ENCODE measurements around the gene FGGY. TPM values are rescaled to one million over a fixed set of nuclear protein-coding genes. Genes with fewer than 3 reads are reported as not detected.
"Not testable (repeated sequence)": the region's sequence is repeated elsewhere in the genome, so short reads cannot be mapped to it uniquely, and the experiment has no call there.

The FGGY gene
- total RNA-seq, 1 donor from 2014 or later: 24.3 TPM

DNA sequence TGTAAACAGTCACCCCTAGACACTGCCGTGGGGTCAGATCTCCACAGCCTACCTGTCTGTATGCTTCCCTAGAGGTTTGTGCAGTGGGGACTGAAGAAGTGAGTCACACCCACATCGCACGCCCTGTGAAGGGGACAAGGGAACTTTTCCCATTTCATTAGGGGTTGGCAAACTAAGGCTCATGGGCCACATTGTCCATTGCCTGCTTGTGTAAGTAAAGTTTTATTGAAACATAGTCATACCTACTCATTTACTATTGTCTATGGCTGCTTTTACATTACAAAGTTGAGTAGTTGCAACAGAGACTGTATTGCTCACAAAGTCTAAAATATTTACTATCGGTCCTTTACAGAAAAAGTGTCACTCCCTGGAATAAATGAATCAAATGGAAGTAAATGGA is 2.5 kb upstream of the FGGY start:
- H3K4me3 ChIP-seq (ENCODE audit: low read depth, low read length): no peak overlapping the region
- TF ChIP-seq, protein P1, sequence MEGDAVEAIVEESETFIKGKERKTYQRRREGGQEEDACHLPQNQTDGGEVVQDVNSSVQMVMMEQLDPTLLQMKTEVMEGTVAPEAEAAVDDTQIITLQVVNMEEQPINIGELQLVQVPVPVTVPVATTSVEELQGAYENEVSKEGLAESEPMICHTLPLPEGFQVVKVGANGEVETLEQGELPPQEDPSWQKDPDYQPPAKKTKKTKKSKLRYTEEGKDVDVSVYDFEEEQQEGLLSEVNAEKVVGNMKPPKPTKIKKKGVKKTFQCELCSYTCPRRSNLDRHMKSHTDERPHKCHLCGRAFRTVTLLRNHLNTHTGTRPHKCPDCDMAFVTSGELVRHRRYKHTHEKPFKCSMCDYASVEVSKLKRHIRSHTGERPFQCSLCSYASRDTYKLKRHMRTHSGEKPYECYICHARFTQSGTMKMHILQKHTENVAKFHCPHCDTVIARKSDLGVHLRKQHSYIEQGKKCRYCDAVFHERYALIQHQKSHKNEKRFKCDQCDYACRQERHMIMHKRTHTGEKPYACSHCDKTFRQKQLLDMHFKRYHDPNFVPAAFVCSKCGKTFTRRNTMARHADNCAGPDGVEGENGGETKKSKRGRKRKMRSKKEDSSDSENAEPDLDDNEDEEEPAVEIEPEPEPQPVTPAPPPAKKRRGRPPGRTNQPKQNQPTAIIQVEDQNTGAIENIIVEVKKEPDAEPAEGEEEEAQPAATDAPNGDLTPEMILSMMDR (conservative IDR thresholded peaks at IDR 0.05; ENCODE audit: low read depth, low read length): no peak
- DNase-seq (ENCODE audit: low read depth): no peak

DNA sequence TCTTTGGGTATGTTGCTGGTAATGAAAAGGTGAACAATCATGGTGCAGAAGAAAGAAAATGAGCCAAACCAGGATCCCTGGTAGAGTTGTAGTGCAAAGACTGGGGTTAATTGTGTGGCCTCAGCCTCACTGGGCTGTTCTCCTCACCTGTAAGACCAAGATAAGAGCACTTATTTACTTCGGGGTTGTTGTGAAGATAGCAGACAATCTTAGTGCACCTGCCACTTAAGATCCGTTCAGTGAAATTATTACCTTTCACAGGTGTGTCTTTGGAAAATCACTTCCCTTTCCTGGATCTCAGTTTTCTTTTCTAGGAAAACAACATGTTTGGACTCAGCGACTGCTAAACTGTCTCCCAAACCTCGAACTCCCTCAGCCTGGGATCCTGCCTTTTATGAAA is 1.3 kb upstream of the FGGY start:
- DNase-seq (ENCODE audit: low read depth): no peak
- TF ChIP-seq, protein P1 (conservative IDR thresholded peaks at IDR 0.05; ENCODE audit: low read depth, low read length): no peak
- peak overlapping the region; percentile 73 for H3K4me3 ChIP-seq (ENCODE audit: low read depth, low read length)

DNA sequence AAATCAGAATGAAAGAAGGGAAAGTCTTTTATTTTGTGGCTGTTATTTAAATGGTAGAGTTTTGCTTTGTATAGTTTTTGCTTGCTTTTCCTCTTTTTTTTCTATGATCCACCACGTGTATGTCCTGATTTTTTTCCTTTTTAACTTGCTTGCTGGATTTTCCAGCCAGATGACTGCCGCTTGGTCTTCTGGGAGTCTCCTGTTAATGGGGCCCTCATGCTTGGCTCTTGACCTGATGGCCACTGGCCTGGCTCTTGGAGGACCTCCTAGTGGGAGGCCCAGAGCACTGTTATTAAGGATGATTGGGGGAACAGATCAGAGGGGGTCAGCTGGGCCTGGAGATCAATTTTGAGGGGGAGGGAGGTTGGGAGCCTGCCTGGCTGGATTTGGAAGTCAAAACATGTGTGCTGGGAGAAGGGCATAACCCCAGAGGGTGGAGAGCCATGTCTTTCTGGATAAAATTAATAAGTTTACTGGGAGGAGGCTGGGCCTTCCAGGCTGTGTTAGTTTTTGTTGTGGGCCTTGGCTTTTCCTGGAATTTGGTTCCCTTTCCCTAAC is 1.2 kb downstream of the FGGY start:
- TF ChIP-seq, protein P1 (conservative IDR thresholded peaks at IDR 0.05; ENCODE audit: low read depth, low read length): no peak
- peak overlapping the region; percentile 73 for H3K4me3 ChIP-seq (ENCODE audit: low read depth, low read length)
- DNase-seq (ENCODE audit: low read depth): no peak

DNA sequence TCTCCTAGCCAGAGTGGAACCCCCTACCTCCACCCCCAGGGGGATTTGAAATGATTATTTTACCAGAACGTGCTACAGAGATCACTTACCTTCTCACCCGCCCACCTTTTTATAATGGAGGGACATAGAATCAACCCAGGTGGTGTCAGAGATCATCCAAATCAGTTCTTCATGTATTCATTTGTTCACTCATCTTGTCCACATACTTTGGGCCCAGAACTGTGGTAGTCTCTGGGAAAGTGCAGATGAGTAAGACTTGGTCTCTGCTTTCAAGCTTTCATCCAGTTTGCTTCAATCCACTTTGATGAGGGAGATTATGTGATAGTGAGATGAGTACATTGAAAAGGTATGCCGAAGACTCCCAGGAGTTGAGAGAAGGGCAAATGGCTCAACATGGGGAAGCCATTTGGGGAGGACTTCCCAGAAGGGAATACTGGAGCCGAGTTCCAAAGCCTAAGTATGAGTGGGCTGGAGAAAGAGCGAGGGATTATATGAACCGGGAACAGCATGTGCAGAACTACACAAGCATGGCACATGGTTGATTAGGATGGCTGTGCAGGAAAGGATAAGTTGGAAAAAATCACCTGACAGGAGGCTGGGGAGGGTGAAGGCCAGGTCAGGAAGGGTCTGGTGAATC is 1.9 kb downstream of the FGGY start:
- DNase-seq (ENCODE audit: low read depth): no peak

DNA sequence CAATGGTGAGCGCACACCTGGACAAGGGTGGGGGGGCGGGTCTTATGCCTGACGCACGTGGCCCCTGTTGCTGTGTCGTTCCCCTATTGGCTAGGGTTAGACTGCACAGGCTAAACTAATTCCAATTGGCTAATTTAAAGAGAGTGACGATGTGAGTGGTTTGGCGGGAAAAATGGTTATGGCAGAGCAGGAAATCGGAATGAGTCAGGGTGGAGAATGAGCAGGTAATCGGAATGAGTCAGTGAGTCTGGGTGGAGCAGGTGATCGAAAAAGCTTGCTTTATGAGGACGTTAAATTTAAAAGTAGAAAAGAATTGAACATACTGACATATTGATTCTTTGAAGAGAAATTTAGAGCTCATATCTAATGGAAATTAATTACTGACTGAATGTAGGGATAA is 2.8 kb downstream of the FGGY start:
- DNase-seq (ENCODE audit: low read depth); H3K4me3 ChIP-seq (ENCODE audit: low read depth, low read length): not testable (repeated sequence)

More for the DNA sequence above, 1.9 kb downstream of the FGGY start:
- TF ChIP-seq, protein P1 (conservative IDR thresholded peaks at IDR 0.05; ENCODE audit: low read depth, low read length): no peak
- H3K4me3 ChIP-seq (ENCODE audit: low read depth, low read length): no peak overlapping the region

DNA sequence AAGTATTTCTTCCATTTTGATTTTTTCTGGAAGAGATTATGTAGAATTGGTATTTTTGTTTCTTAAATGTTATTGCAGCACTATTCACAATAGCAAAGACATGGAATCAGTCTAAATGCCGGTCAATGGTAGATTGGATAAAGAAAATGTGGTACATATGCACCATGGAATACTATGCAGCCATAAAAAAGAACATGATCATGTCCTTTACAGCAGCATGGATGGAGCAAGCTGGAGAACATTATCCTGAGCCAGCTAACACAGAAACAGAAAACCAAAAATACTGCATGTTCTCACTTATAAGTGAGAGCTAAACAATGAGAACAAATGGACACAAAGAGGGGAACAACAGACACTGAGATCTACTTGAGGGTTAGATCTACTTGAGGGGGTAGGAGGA is 5.4 kb downstream of the FGGY start:
- TF ChIP-seq, protein P1 (conservative IDR thresholded peaks at IDR 0.05; ENCODE audit: low read depth, low read length): no peak
- no peak overlapping the region for H3K4me3 ChIP-seq (ENCODE audit: low read depth, low read length)

DNA sequence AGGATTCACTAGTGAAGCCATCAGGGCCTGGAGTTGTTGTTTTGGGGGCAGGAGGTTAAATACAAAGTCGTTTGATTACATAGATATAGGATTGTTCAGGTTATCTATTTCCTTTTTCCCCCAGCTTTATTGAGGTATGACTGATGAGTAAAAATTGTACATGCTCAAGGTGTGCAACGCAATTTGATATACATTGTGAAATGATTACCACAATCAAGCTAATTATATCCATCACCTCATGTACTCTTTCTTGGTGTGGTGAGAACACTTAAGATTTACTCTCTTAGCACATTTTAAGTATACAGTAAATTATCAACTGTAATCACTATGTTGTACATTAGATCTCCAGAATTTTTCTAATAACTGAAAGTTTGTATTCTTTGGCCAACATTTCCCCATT is 6.0 kb downstream of the FGGY start:
- H3K4me3 ChIP-seq (ENCODE audit: low read depth, low read length): no peak overlapping the region
- TF ChIP-seq, protein P1 (conservative IDR thresholded peaks at IDR 0.05; ENCODE audit: low read depth, low read length): no peak
- DNase-seq (ENCODE audit: low read depth): no peak

More for the DNA sequence above, 5.4 kb downstream of the FGGY start:
- DNase-seq (ENCODE audit: low read depth): no peak
